GM12872 (cell line): ENCODE results near the gene NTM.

ENCODE experiments used
- CTCF ChIP-seq: IDR thresholded peaks from 3 replicates; pipeline ENCODE4 v1.5.1; 2011; ENCODE audit warnings: low read depth, mild to moderate bottlenecking, low read length, moderate library complexity; ENCODE audit not compliant: insufficient read depth

The NTM gene

GRCh38 chr11:131999084-131999483, 628.7 kb downstream of the NTM start:
- no peak for TF ChIP-seq CTCF

- no peak for TF ChIP-seq CTCF
Measured at GRCh38 chr11:131999955-132000354, 629.5 kb downstream of the NTM start.

GRCh38 chr11:132005887-132006286, 635.5 kb downstream of the NTM start:
- no peak for TF ChIP-seq CTCF

- no peak for TF ChIP-seq CTCF
Measured at GRCh38 chr11:132006884-132007580, 636.6 kb downstream of the NTM start.

GRCh38 chr11:132008226-132008625, 637.8 kb downstream of the NTM start:
- TF ChIP-seq CTCF: no peak

GRCh38 chr11:132008872-132009271, 638.5 kb downstream of the NTM start:
- TF ChIP-seq CTCF: no peak

- no peak for TF ChIP-seq CTCF
Measured at GRCh38 chr11:132020001-132020400, 649.6 kb downstream of the NTM start.
